Measurements from ENCODE around the gene SIAH1.

- TF ChIP-seq, protein P1, sequence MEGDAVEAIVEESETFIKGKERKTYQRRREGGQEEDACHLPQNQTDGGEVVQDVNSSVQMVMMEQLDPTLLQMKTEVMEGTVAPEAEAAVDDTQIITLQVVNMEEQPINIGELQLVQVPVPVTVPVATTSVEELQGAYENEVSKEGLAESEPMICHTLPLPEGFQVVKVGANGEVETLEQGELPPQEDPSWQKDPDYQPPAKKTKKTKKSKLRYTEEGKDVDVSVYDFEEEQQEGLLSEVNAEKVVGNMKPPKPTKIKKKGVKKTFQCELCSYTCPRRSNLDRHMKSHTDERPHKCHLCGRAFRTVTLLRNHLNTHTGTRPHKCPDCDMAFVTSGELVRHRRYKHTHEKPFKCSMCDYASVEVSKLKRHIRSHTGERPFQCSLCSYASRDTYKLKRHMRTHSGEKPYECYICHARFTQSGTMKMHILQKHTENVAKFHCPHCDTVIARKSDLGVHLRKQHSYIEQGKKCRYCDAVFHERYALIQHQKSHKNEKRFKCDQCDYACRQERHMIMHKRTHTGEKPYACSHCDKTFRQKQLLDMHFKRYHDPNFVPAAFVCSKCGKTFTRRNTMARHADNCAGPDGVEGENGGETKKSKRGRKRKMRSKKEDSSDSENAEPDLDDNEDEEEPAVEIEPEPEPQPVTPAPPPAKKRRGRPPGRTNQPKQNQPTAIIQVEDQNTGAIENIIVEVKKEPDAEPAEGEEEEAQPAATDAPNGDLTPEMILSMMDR (IDR thresholded peaks at IDR 0.05; ENCODE audit: insufficient read depth, low read depth, low read length): no peak
- TF ChIP-seq EZH2 (IDR thresholded peaks at IDR 0.05; ENCODE audit: insufficient read depth, low read length): no peak
These were observed 11.0 kb downstream of the SIAH1 start for GRCh38 chr16:48374255-48374654.
